ENCODE measurements around the gene CTBP2.

GRCh38 chr10:125081931-125082330 is 78.4 kb downstream of the CTBP2 start:
- no peak for TF ChIP-seq CTCF (IDR thresholded peaks at IDR 0.05; ENCODE audit: low read depth, low read length, poor library complexity, severe bottlenecking)
- TF ChIP-seq EZH2phosphoT487 (IDR thresholded peaks at IDR 0.05; ENCODE audit: borderline replicate concordance, low read length) = no peak
